Measurements from ENCODE around the gene TSPAN9. TPM values are rescaled to one million over a fixed set of nuclear protein-coding genes. Genes with fewer than 3 reads are reported as not detected.

The TSPAN9 gene
- polyA plus RNA-seq, 1 donor (not counting 4 experiments of a cell fraction or from before 2014, with no cell fraction given) = 27.5 TPM

DNA sequence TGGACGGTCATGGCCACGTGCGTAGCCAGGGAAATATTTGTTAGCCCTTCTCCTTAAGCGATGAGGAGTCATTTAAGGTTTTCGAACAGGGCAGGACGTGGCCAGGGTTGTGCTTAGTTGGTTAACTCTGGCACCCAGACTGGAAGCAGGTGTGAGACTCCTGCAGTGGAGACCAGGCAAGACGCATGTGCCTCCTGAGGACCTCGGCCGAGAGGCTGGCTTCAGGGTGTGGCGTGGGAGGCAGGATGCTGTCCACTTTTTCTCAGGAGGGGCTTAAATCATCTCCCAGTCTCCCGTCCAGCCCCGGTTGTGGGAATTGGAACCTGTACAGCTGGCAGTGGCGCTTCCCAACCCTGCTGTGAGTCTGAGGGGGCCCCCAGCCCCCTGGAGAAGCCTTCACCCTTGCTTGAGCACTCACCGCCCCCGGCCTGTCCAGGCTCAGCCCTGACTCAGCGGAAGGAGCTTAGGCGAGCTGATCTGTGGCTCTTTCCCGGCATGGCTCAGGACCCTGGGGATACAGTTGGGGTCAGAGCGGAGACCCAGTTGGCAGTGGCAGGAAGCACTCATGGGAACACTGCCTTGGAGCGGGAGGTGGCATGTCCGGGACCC, 46.3 kb upstream of the TSPAN9 start:
- Histone ChIP-seq H2AFZ (ENCODE audit: control insufficient read depth, low read length) (no peak overlapping the region), H3K4me1 (ENCODE audit: control insufficient read depth, extremely low read depth, insufficient read depth, low read length) (no peaks in the 10 kb centered on the region), H3K9me1 (ENCODE audit: control insufficient read depth, extremely low read depth, insufficient read depth, low read length) (no peaks in the 10 kb centered on the region), H4K20me1 (ENCODE audit: control insufficient read depth, extremely low read depth, insufficient read depth, low read length) (no peaks in the 10 kb centered on the region), H3K36me3 (ENCODE audit: control insufficient read depth in 2 of 2, extremely low read depth in 1 of 2, insufficient read depth in 2 of 2, low read length in 2 of 2) (no peaks in the 10 kb centered on the region), H3K79me2 (ENCODE audit: control insufficient read depth, insufficient read depth, low read length) (no peaks in the 10 kb centered on the region), H3K9me3 (ENCODE audit: control insufficient read depth, low read depth, low read length) (no peaks in the 10 kb centered on the region), H3K4me3 (ENCODE audit: control insufficient read depth in 2 of 3, extremely low read depth in 1 of 3, insufficient read depth in 2 of 3, low read depth in 1 of 3, low read length in 3 of 3) (no peak overlapping the region), H3K27ac (ENCODE audit: control insufficient read depth, insufficient read depth, low read length) (no peak overlapping the region), H3K9ac (ENCODE audit: control insufficient read depth, extremely low read depth, insufficient read depth, low read length) (no peak overlapping the region), H3K4me2 (ENCODE audit: control insufficient read depth, extremely low read depth, insufficient read depth, low read depth, low read length) (no peak overlapping the region), H3K27me3 (ENCODE audit: control insufficient read depth, extremely low read depth, insufficient read depth, low read length) (no peaks in the 10 kb centered on the region)
- DNase-seq (ENCODE audit: low read depth, low spot score) = no peak
- TF ChIP-seq, protein P1, sequence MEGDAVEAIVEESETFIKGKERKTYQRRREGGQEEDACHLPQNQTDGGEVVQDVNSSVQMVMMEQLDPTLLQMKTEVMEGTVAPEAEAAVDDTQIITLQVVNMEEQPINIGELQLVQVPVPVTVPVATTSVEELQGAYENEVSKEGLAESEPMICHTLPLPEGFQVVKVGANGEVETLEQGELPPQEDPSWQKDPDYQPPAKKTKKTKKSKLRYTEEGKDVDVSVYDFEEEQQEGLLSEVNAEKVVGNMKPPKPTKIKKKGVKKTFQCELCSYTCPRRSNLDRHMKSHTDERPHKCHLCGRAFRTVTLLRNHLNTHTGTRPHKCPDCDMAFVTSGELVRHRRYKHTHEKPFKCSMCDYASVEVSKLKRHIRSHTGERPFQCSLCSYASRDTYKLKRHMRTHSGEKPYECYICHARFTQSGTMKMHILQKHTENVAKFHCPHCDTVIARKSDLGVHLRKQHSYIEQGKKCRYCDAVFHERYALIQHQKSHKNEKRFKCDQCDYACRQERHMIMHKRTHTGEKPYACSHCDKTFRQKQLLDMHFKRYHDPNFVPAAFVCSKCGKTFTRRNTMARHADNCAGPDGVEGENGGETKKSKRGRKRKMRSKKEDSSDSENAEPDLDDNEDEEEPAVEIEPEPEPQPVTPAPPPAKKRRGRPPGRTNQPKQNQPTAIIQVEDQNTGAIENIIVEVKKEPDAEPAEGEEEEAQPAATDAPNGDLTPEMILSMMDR (optimal IDR thresholded peaks at IDR 0.05 in 1 of 3, IDR thresholded peaks at IDR 0.05 in 1 of 3, conservative IDR thresholded peaks at IDR 0.05 in 1 of 3; ENCODE audit: extremely low read depth in 1 of 3, insufficient read depth in 2 of 3, low read length in 3 of 3) = no peak
- TF ChIP-seq EZH2 (IDR thresholded peaks at IDR 0.05; ENCODE audit: low read length) = no peak
- FAIRE-seq = no peak
- dilution Hi-C loops (cut with MboI; ENCODE audit: extremely low pct_ligation_motif_present, low sequenced_read_pairs) = no loop called here

- no peak overlapping the region for H3K4me3 ChIP-seq (ENCODE audit: control insufficient read depth in 2 of 3, extremely low read depth in 1 of 3, insufficient read depth in 2 of 3, low read depth in 1 of 3, low read length in 3 of 3)
- no peaks in the 10 kb centered on the region for H4K20me1 ChIP-seq (ENCODE audit: control insufficient read depth, extremely low read depth, insufficient read depth, low read length)
- H3K9ac ChIP-seq (ENCODE audit: control insufficient read depth, extremely low read depth, insufficient read depth, low read length) = no peak overlapping the region
- H3K4me1 ChIP-seq (ENCODE audit: control insufficient read depth, extremely low read depth, insufficient read depth, low read length) = no peaks in the 10 kb centered on the region
- H3K9me3 ChIP-seq (ENCODE audit: control insufficient read depth, low read depth, low read length) = no peaks in the 10 kb centered on the region
- no peak overlapping the region for H2AFZ ChIP-seq (ENCODE audit: control insufficient read depth, low read length)
- FAIRE-seq (no peak), DNase-seq (ENCODE audit: low read depth, low spot score) (no peak)
- no peaks in the 10 kb centered on the region for H3K27me3 ChIP-seq (ENCODE audit: control insufficient read depth, extremely low read depth, insufficient read depth, low read length)
- no peak overlapping the region for H3K27ac ChIP-seq (ENCODE audit: control insufficient read depth, insufficient read depth, low read length)
- no peak overlapping the region for H3K4me2 ChIP-seq (ENCODE audit: control insufficient read depth, extremely low read depth, insufficient read depth, low read depth, low read length)
- no peaks in the 10 kb centered on the region for H3K79me2 ChIP-seq (ENCODE audit: control insufficient read depth, insufficient read depth, low read length)
- dilution Hi-C loops (cut with MboI; ENCODE audit: extremely low pct_ligation_motif_present, low sequenced_read_pairs) = no loop called here
- H3K9me1 ChIP-seq (ENCODE audit: control insufficient read depth, extremely low read depth, insufficient read depth, low read length) = no peaks in the 10 kb centered on the region
- no peaks in the 10 kb centered on the region for H3K36me3 ChIP-seq (ENCODE audit: control insufficient read depth in 2 of 2, extremely low read depth in 1 of 2, insufficient read depth in 2 of 2, low read length in 2 of 2)
- TF ChIP-seq, protein P1 (optimal IDR thresholded peaks at IDR 0.05 in 1 of 3, IDR thresholded peaks at IDR 0.05 in 1 of 3, conservative IDR thresholded peaks at IDR 0.05 in 1 of 3; ENCODE audit: extremely low read depth in 1 of 3, insufficient read depth in 2 of 3, low read length in 3 of 3) = no peak
- no peak for TF ChIP-seq EZH2 (IDR thresholded peaks at IDR 0.05; ENCODE audit: low read length)
Observed at GRCh38 chr12:3032161-3032560, 45.0 kb upstream of the TSPAN9 start.
